Measurements from ENCODE around the gene DLL3.

DLL3 gene

DNA sequence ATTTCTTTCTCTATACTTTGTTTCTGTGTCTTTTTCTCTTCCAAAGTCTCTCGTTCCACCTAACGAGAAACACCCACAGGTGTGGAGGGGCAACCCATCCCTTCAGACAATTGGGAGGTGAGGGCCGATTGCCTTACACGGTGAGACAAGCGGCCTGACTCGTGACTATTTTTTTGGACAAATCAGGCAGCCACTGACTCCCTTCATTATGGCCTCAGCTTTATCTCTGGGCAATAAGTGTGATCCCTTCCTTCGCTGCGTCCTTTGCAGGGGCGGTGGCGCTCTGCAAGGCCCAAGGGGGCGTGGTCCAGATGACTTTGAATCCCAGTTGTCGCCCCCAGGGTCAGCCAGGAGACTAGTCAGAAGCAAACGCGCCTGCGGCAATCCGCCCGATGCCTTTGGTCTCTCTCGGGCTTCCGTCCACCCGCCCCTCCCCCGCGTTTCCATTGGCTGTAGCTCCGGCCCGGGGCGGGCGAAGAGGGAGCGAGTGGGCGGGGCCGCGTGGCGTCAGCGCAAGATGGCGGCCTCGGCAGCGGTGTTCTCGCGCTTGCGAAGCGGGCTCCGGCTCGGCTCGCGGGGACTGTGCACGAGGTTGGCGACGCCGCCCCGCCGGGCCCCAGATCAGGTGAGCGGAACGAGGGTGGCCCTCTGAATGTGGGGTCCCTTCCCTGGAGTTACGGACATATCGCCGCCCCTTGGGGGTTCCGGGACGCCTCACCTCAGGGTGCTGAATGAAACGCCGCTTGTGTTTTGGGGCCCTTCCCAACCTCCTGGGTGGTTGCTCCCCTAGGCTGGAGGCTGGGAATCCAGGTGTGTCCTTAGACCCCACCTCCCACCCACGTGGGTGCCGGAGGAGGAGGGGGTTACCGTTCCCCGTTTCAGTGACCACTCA, 18.2 kb upstream of the DLL3 start, which contains the start of gene TIMM50:
Gene TIMM50 (plus strand): TSS at position 502 of the 892 bp plus-strand sequence. CDS start 16 bp downstream, at position 518.
- peak within 1 kb of the TSS; percentile 98 for H3K4me3 ChIP-seq (ENCODE audit: low read depth, low read length, poor library complexity, severe bottlenecking)
- no peaks in the 10 kb centered on the region for H3K9me2 ChIP-seq (ENCODE audit: low read depth, low read length)

DNA sequence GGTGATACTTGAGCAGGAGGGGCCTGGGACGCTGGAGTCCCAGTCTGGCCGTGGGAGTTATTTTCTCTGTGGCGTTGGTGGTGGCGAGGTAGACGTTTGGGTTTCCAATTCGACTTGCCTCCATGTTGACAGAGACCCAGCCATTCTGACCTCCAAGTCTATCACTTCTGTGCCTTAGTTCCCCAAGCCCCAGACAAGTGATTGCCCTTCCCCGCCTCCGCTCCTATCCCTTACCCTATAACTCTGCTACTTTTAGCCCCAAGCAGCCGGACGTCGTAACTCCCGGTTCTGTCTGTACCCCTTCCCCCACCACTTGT, 17.6 kb upstream of the DLL3 start:
- H3F3A ChIP-seq (ENCODE audit: insufficient read depth, low read length), result peaks cover 4% of the 10 kb centered on the region; the same call in 1 of the 2 replicates
- H3K36me3 ChIP-seq (ENCODE audit: insufficient read depth, low read length), result peaks cover 48% of the 10 kb centered on the region
- H3K79me2 ChIP-seq (ENCODE audit: insufficient read depth, low read length), result peaks cover 11% of the 10 kb centered on the region
- H3K4me3 ChIP-seq (ENCODE audit: low read depth, low read length, poor library complexity, severe bottlenecking), result peak overlapping the region; percentile 98
- peak overlapping the region; percentile 40 for H3K27ac ChIP-seq (ENCODE audit: low read depth, low read length, poor library complexity, severe bottlenecking)
- no peaks in the 10 kb centered on the region for H3K27me3 ChIP-seq (ENCODE audit: insufficient read depth, low read length)
- H3K4me1 ChIP-seq (ENCODE audit: insufficient read depth, low read length, severe bottlenecking), result peaks cover 24% of the 10 kb centered on the region
- TF ChIP-seq, protein P1, sequence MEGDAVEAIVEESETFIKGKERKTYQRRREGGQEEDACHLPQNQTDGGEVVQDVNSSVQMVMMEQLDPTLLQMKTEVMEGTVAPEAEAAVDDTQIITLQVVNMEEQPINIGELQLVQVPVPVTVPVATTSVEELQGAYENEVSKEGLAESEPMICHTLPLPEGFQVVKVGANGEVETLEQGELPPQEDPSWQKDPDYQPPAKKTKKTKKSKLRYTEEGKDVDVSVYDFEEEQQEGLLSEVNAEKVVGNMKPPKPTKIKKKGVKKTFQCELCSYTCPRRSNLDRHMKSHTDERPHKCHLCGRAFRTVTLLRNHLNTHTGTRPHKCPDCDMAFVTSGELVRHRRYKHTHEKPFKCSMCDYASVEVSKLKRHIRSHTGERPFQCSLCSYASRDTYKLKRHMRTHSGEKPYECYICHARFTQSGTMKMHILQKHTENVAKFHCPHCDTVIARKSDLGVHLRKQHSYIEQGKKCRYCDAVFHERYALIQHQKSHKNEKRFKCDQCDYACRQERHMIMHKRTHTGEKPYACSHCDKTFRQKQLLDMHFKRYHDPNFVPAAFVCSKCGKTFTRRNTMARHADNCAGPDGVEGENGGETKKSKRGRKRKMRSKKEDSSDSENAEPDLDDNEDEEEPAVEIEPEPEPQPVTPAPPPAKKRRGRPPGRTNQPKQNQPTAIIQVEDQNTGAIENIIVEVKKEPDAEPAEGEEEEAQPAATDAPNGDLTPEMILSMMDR (IDR thresholded peaks at IDR 0.05; ENCODE audit: low read length), result no peak
- TF ChIP-seq EZH2 (IDR thresholded peaks at IDR 0.05; ENCODE audit: borderline replicate concordance, low read length), result no peak
- H2AFZ ChIP-seq (ENCODE audit: low read length), result no peak overlapping the region
- peak overlapping the region; percentile 98 for H3K9ac ChIP-seq (ENCODE audit: low read length)
- no peaks in the 10 kb centered on the region for H3K9me2 ChIP-seq (ENCODE audit: low read depth, low read length)
- peak overlapping the region; percentile 100 for H3K4me2 ChIP-seq (ENCODE audit: low read length)
- no peaks in the 10 kb centered on the region for H3K9me3 ChIP-seq (ENCODE audit: low read length)
- no peaks in the 10 kb centered on the region for H4K20me1 ChIP-seq (ENCODE audit: insufficient read depth, low read length)

More for the DNA sequence above, 18.2 kb upstream of the DLL3 start, which contains the start of gene TIMM50:
- no peaks in the 10 kb centered on the region for H3K9me3 ChIP-seq (ENCODE audit: low read length)
- peaks cover 11% of the 10 kb centered on the region for H3K79me2 ChIP-seq (ENCODE audit: insufficient read depth, low read length)
- H3K36me3 ChIP-seq (ENCODE audit: insufficient read depth, low read length), result peaks cover 48% of the 10 kb centered on the region
- peaks cover 4% of the 10 kb centered on the region; the same call in 1 of the 2 replicates for H3F3A ChIP-seq (ENCODE audit: insufficient read depth, low read length)
- H3K4me2 ChIP-seq (ENCODE audit: low read length), result peak within 1 kb of the TSS; percentile 100
- peak within 1 kb of the TSS; percentile 98 for H3K9ac ChIP-seq (ENCODE audit: low read length)
- H4K20me1 ChIP-seq (ENCODE audit: insufficient read depth, low read length), result no peaks in the 10 kb centered on the region
- no peaks in the 10 kb centered on the region for H3K27me3 ChIP-seq (ENCODE audit: insufficient read depth, low read length)
- no peak within 1 kb of the TSS for H2AFZ ChIP-seq (ENCODE audit: low read length)
- H3K4me1 ChIP-seq (ENCODE audit: insufficient read depth, low read length, severe bottlenecking), result peaks cover 24% of the 10 kb centered on the region
- peak within 1 kb of the TSS; percentile 78 for H3K27ac ChIP-seq (ENCODE audit: low read depth, low read length, poor library complexity, severe bottlenecking)
- TF ChIP-seq, protein P1 (IDR thresholded peaks at IDR 0.05; ENCODE audit: low read length), result no peak
- no peak for TF ChIP-seq EZH2 (IDR thresholded peaks at IDR 0.05; ENCODE audit: borderline replicate concordance, low read length)

DNA sequence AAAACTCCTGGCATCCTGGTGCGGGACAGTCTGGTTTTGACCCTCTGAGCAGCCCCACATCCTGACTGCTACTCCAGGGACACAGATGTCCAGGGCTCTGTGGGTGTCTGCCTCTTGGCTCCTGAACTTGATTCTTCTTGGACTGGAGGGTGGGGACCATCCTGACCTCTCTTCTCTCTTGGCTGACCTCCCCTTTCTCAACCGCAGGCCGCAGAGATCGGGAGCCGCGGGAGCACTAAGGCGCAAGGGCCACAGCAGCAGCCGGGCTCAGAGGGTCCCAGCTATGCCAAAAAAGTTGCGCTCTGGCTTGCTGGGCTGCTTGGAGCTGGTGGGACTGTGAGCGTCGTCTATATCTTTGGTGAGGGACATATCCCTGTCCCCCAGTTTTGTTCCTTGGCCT, 17.1 kb upstream of the DLL3 start:
- H3K4me3 ChIP-seq (ENCODE audit: low read depth, low read length, poor library complexity, severe bottlenecking), result peak overlapping the region; percentile 98
- H3K4me2 ChIP-seq (ENCODE audit: low read length), result peak overlapping the region; percentile 100
- no peaks in the 10 kb centered on the region for H3K27me3 ChIP-seq (ENCODE audit: insufficient read depth, low read length)
- H3F3A ChIP-seq (ENCODE audit: insufficient read depth, low read length), result peaks cover 4% of the 10 kb centered on the region; the same call in 1 of the 2 replicates
- peaks cover 24% of the 10 kb centered on the region for H3K4me1 ChIP-seq (ENCODE audit: insufficient read depth, low read length, severe bottlenecking)
- H3K27ac ChIP-seq (ENCODE audit: low read depth, low read length, poor library complexity, severe bottlenecking), result no peak overlapping the region
- H3K9me3 ChIP-seq (ENCODE audit: low read length), result no peaks in the 10 kb centered on the region
- H3K79me2 ChIP-seq (ENCODE audit: insufficient read depth, low read length), result peaks cover 11% of the 10 kb centered on the region
- H4K20me1 ChIP-seq (ENCODE audit: insufficient read depth, low read length), result no peaks in the 10 kb centered on the region
- H2AFZ ChIP-seq (ENCODE audit: low read length), result no peak overlapping the region
- H3K36me3 ChIP-seq (ENCODE audit: insufficient read depth, low read length), result peaks cover 48% of the 10 kb centered on the region
- H3K9me2 ChIP-seq (ENCODE audit: low read depth, low read length), result no peaks in the 10 kb centered on the region
- peak overlapping the region; percentile 98 for H3K9ac ChIP-seq (ENCODE audit: low read length)
- no peak for TF ChIP-seq EZH2 (IDR thresholded peaks at IDR 0.05; ENCODE audit: borderline replicate concordance, low read length)
- TF ChIP-seq, protein P1 (IDR thresholded peaks at IDR 0.05; ENCODE audit: low read length), result no peak

Measured in OCI-LY1 (cell line).